H1 (cell line): ENCODE measurements around the gene TGFBR1. TPM values are rescaled to one million over a fixed set of nuclear protein-coding genes. Genes with fewer than 3 reads are reported as not detected.

Source experiments
- CTCF ChIA-PET: fragments of 300-600 bp; sonication (Branson Sonifier 250); formaldehyde crosslinking; loops from one replicate; lab custom pipeline; 2021; ENCODE audit not compliant: partially characterized antibody; lab: Charles Lee
- POLR2A ChIA-PET: fragments of 300-600 bp; sonication (Branson Sonifier 250); formaldehyde crosslinking; loops from one replicate; lab custom pipeline; 2021; ENCODE audit warnings: inconsistent platforms; ENCODE audit not compliant: partially characterized antibody; lab: Charles Lee
- DNase-seq, 2 experiments: peaks; one replicate each; pipeline versions ENCODE4 v3.0.0 to v3.0.0-alpha.2; 2010 to 2022; ENCODE audit warnings: low spot score in 2 of 2, low read depth in 1 of 2, mixed read lengths in 1 of 2
- FAIRE-seq: peaks from 2 replicates; lab custom pipeline; 2011; peaks lifted over from hg19 to GRCh38; lab: Jason Lieb, UNC
- H2AFZ ChIP-seq: 2 replicates; pipeline ENCODE4 v1.8.1; 2012; ENCODE audit warnings: low read length, inconsistent platforms
- H2AK5ac ChIP-seq: 2 replicates; pipeline ENCODE4 v1.6.1; 2013; ENCODE audit warnings: low read depth, low read length
- H2BK120ac ChIP-seq: replicated peaks from 2 replicates; pipeline ENCODE3; 2013; ENCODE audit warnings: low read depth, low read length, inconsistent platforms
- H2BK12ac ChIP-seq: 2 replicates; pipeline ENCODE4 v1.6.1; 2013; ENCODE audit warnings: low read depth, low read length
- H2BK15ac ChIP-seq: 2 replicates; pipeline ENCODE4 v1.6.1; 2013; ENCODE audit warnings: low read length
- H2BK20ac ChIP-seq: 2 replicates; pipeline ENCODE4 v1.6.1; 2013; ENCODE audit warnings: low read length
- H2BK5ac ChIP-seq: 2 replicates; pipeline ENCODE4 v1.6.1; 2013; ENCODE audit warnings: low read depth, low read length
- H3K14ac ChIP-seq: 2 replicates; pipeline ENCODE4 v1.6.1; 2013; ENCODE audit warnings: inconsistent platforms; ENCODE audit not compliant: insufficient read length
- H3K18ac ChIP-seq: 2 replicates; pipeline ENCODE4 v1.6.1; 2013; ENCODE audit warnings: low read length; ENCODE audit errors: extremely low read depth
- H3K23ac ChIP-seq: 2 replicates; pipeline ENCODE4 v1.6.1; 2013; ENCODE audit warnings: inconsistent platforms; ENCODE audit not compliant: insufficient read length
- H3K23me2 ChIP-seq: 2 replicates; pipeline ENCODE4 v1.6.1; 2013; ENCODE audit warnings: low read depth, low read length
- H3K27ac ChIP-seq: 2 replicates; pipeline ENCODE4 v1.6.1; 2011; ENCODE audit warnings: low read depth, low read length, inconsistent platforms
- H3K27me3 ChIP-seq, 4 experiments: replicated peaks in 1 of 4; 1 replicate in 1 of 4; 2 replicates in 3 of 4; pipeline versions ENCODE4 v1.6.1 to v1.8.1; 2011 to 2013; ENCODE audit warnings: low read length in 3 of 4, mild to moderate bottlenecking in 3 of 4, inconsistent platforms in 2 of 4, mixed read lengths in 2 of 4, moderate library complexity in 1 of 4; ENCODE audit not compliant: control insufficient read depth in 3 of 4, insufficient read depth in 3 of 4; ENCODE audit errors: extremely low read depth in 1 of 4
- H3K36me3 ChIP-seq, 4 experiments: 2 replicates each; pipeline versions ENCODE4 v1.6.1 to v1.8.1; 2011 to 2013; ENCODE audit warnings: mild to moderate bottlenecking in 4 of 4, low read length in 3 of 4, moderate library complexity in 2 of 4, control low read depth in 1 of 4, inconsistent platforms in 1 of 4; ENCODE audit not compliant: insufficient read depth in 4 of 4, control insufficient read depth in 2 of 4
- H3K4ac ChIP-seq: replicated peaks from 2 replicates; pipeline ENCODE3; 2013; ENCODE audit warnings: low read length, low read depth, mixed read lengths, inconsistent platforms; ENCODE audit not compliant: insufficient read length
- H3K4me1 ChIP-seq, 4 experiments: replicated peaks in 1 of 4; 1 replicate in 1 of 4; 2 replicates in 3 of 4; pipeline versions ENCODE4 v1.6.1 to v1.8.1; 2011 to 2013; ENCODE audit warnings: low read length in 3 of 4, inconsistent platforms in 2 of 4, mixed read lengths in 1 of 4; ENCODE audit not compliant: insufficient read depth in 4 of 4, control insufficient read depth in 3 of 4
- H3K4me2 ChIP-seq, 2 experiments: 2 replicates each; pipeline versions ENCODE4 v1.6.1 to v1.8.1; 2011 to 2013; ENCODE audit warnings: low read depth in 2 of 2, low read length in 2 of 2, control low read depth in 1 of 2, inconsistent platforms in 1 of 2, mild to moderate bottlenecking in 1 of 2; ENCODE audit not compliant: insufficient read depth in 1 of 2
- H3K4me3 ChIP-seq, 4 experiments: fragments of 200-600, 300-600 bp in 1 of 4; sonication (generic), shearing (Covaris generic), sonication (Bioruptor Twin) in 1 of 4; 2 replicates each; pipeline versions ENCODE4 v1.5.1 to v1.8.1; 2011 to 2016; ENCODE audit warnings: low read length in 4 of 4, low read depth in 3 of 4, control low read depth in 2 of 4, inconsistent platforms in 2 of 4, mild to moderate bottlenecking in 2 of 4, mixed read lengths in 1 of 4, moderate library complexity in 1 of 4; ENCODE audit not compliant: insufficient read depth in 2 of 4; ENCODE audit errors: extremely low read depth in 1 of 4
- H3K56ac ChIP-seq: replicated peaks from 2 replicates; pipeline ENCODE3; 2013; ENCODE audit warnings: low read depth, mild to moderate bottlenecking, mixed read lengths, low read length, inconsistent platforms; ENCODE audit not compliant: insufficient read length
- H3K79me1 ChIP-seq: 2 replicates; pipeline ENCODE4 v1.6.1; 2013; ENCODE audit warnings: low read depth, low read length, control low read depth
- H3K79me2 ChIP-seq, 2 experiments: 2 replicates each; pipeline versions ENCODE4 v1.6.1 to v1.8.1; 2012 to 2013; ENCODE audit warnings: low read length in 2 of 2, mild to moderate bottlenecking in 2 of 2, inconsistent platforms in 1 of 2; ENCODE audit not compliant: insufficient read depth in 2 of 2, control insufficient read depth in 1 of 2
- H3K9ac ChIP-seq, 4 experiments: replicated peaks in 1 of 4; 1 replicate in 1 of 4; 2 replicates in 3 of 4; pipeline versions ENCODE4 v1.6.1 to v1.8.1; 2011 to 2013; ENCODE audit warnings: low read depth in 3 of 4, low read length in 3 of 4, control low read depth in 2 of 4, mild to moderate bottlenecking in 2 of 4, moderate library complexity in 2 of 4, inconsistent platforms in 1 of 4; ENCODE audit errors: extremely low read depth in 1 of 4
- H3K9me3 ChIP-seq, 2 experiments: 2 replicates each; pipeline versions ENCODE4 v1.6.1 to v1.8.1; 2012 to 2013; ENCODE audit warnings: mild to moderate bottlenecking in 2 of 2, moderate library complexity in 2 of 2, control low read depth in 1 of 2, inconsistent platforms in 1 of 2, low read depth in 1 of 2, low read length in 1 of 2, mixed read lengths in 1 of 2; ENCODE audit not compliant: insufficient read depth in 2 of 2
- H4K20me1 ChIP-seq, 2 experiments: replicated peaks in 1 of 2; 2 replicates each; pipeline versions ENCODE3 to v1.8.1; 2011 to 2013; ENCODE audit warnings: inconsistent platforms in 2 of 2, low read length in 2 of 2, mild to moderate bottlenecking in 1 of 2; ENCODE audit not compliant: insufficient read depth in 2 of 2, control insufficient read depth in 1 of 2
- H4K5ac ChIP-seq: 2 replicates; pipeline ENCODE4 v1.6.1; 2013; ENCODE audit warnings: low read length, low read depth, mixed read lengths, inconsistent platforms; ENCODE audit not compliant: insufficient read length
- H4K8ac ChIP-seq: 2 replicates; pipeline ENCODE4 v1.8.0; 2013; ENCODE audit warnings: mild to moderate bottlenecking, moderate library complexity, low read length, inconsistent platforms; ENCODE audit not compliant: insufficient read depth; ENCODE audit errors: extremely low read depth
- H4K91ac ChIP-seq: replicated peaks from 2 replicates; pipeline ENCODE3; 2013; ENCODE audit warnings: low read length, mixed read lengths, inconsistent platforms; ENCODE audit not compliant: insufficient read length
- CHD2 ChIP-seq: IDR thresholded peaks from 2 replicates; pipeline ENCODE4 v1.6.1; 2012; ENCODE audit warnings: low read length, improper control_type of control experiment
- PHF8 ChIP-seq: fragments of 200-600 bp; sonication (generic); conservative IDR thresholded peaks from 2 replicates; pipeline ENCODE4 v1.7.1; 2012; ENCODE audit warnings: low read depth, mild to moderate bottlenecking, inconsistent platforms, low read length, moderate library complexity
- SRF ChIP-seq: IDR thresholded peaks from 2 replicates; pipeline ENCODE4 v1.6.1; 2011; ENCODE audit warnings: mild to moderate bottlenecking, low read depth, low read length, moderate library complexity
- ZNF274 ChIP-seq: IDR thresholded peaks from 2 replicates; pipeline ENCODE4 v1.7.0; 2012; ENCODE audit warnings: low read length, borderline replicate concordance; ENCODE audit errors: extremely low read depth
- WGBS, 2 experiments: shearing (Covaris generic) in 1 of 2; methylation state at CpG; one replicate each; pipeline versions ENCODE4 v1.1.6 to v1.1.7; 2013 to 2015; ENCODE audit warnings: low lambda C conversion rate in 2 of 2, mixed read lengths in 2 of 2, inconsistent platforms in 1 of 2, low coverage in 1 of 2, missing lambda C conversion rate in 1 of 2; ENCODE audit not compliant: insufficient replicate concordance in 2 of 2, insufficient coverage in 1 of 2, insufficient read length in 1 of 2; ENCODE audit errors: extremely low coverage in 1 of 2, missing lambda C conversion rate in 1 of 2; 5-methylcytosine and 5-hydroxymethylcytosine counted together
- polyA plus RNA-seq, 7 experiments: library from polyadenylated mRNA; depleted of rRNA in 3 of 7; stranded (reverse) in 5 of 7; unstranded in 2 of 7; fragments of >200 nt in 5 of 7; fragments of 200-250 nt in 2 of 7; gene quantifications; 1 replicate in 5 of 7; 2 replicates in 1 of 7; 4 replicates in 1 of 7; pipeline versions ENCODE4 v1.2.1 to v1.2.3, GENCODE V29; 2011 to 2013; ENCODE audit warnings: missing spikeins in 2 of 7, mixed read lengths in 2 of 7
- total RNA-seq: library from RNA; stranded (reverse); fragmentation: NEBNext Ultra II Directional; extraction: Animal tissue kit (Norgen Biotek cat#: 25700); gene quantifications from 2 replicates; pipeline ENCODE4 v1.2.1, GENCODE V29; 2021

Gene TGFBR1
- total and polyA plus RNA-seq, 2 of the 8 experiments (the other 6 are each of a cell fraction or from before 2014, with no cell fraction given): 16.8 to 52.4 TPM

GRCh38 chr9:99180662-99181061 lies 75.7 kb downstream of the TGFBR1 start:
- H4K20me1 ChIP-seq: no peaks in the 10 kb centered on the region
- H2BK120ac ChIP-seq: no peak overlapping the region
- H3K79me2 ChIP-seq: no peaks in the 10 kb centered on the region
- H3K23ac ChIP-seq: no peak overlapping the region
- H3K4me3 ChIP-seq: no peak overlapping the region
- H3K9me3 ChIP-seq: no peaks in the 10 kb centered on the region
- H3K4ac ChIP-seq: no peak overlapping the region
- no peak overlapping the region for H4K91ac ChIP-seq
- H3K27me3 ChIP-seq: no peaks in the 10 kb centered on the region
- ChIA-PET POLR2A (no interaction called here), CTCF (interaction anchor here (1.2 kb wide), 1 partner anchor 60 kb away, joined by 5 read pairs; no protein-coding TSS in a partner anchor)
- no peak overlapping the region for H3K27ac ChIP-seq
- H2BK15ac ChIP-seq: no peak overlapping the region
- DNase-seq: no peak
- no peak overlapping the region for H4K5ac ChIP-seq
- H4K8ac ChIP-seq: no peak overlapping the region
- no peak overlapping the region for H2BK20ac ChIP-seq
- no peaks in the 10 kb centered on the region for H3K23me2 ChIP-seq
- no peak for FAIRE-seq
- no peak overlapping the region for H3K56ac ChIP-seq
- H3K4me1 ChIP-seq: peaks cover 0 to 4% (median 1%) of the 10 kb centered on the region in 4 experiments; a peak in 2 of 7 replicates
- no peak overlapping the region for H2AK5ac ChIP-seq
- no peak overlapping the region for H3K4me2 ChIP-seq
- H2BK12ac ChIP-seq: no peak overlapping the region
- H2BK5ac ChIP-seq: no peak overlapping the region
- no peaks in the 10 kb centered on the region for H3K79me1 ChIP-seq
- no peak overlapping the region for H3K18ac ChIP-seq
- no peak overlapping the region for H3K9ac ChIP-seq
- H3K36me3 ChIP-seq: no peaks in the 10 kb centered on the region
- no peak overlapping the region for H3K14ac ChIP-seq
- WGBS, 2 experiments: 91% methylated on average over 9 of the region's 9 CpGs; no CpG with 5 or more reads in 1 of the 2 experiments
- H2AFZ ChIP-seq: no peak overlapping the region
- no peak for TF ChIP-seq CHD2
- TF ChIP-seq ZNF274: no peak
- no peak for TF ChIP-seq SRF
- no peak for TF ChIP-seq PHF8
